ENCODE data around the gene GTF3C4. TPM values are rescaled to one million over a fixed set of nuclear protein-coding genes. Genes with fewer than 3 reads are reported as not detected.

GTF3C4 gene
- total and polyA plus RNA-seq, 11 donors = 1.4 to 11.7 (median 8.8) TPM

GRCh38 chr9:132733260-132733815, 63.1 kb downstream of the GTF3C4 start:
- 66 to 84% (median 71%) methylated on average over 20 to 22 of the region's 22 CpGs for WGBS, 4 donors
- no peaks in the 10 kb centered on the region for H3K36me3 ChIP-seq
- H3K4me3 ChIP-seq = no peak overlapping the region
- H3K9me3 ChIP-seq = no peaks in the 10 kb centered on the region
- TF ChIP-seq POLR2A (IDR thresholded peaks at IDR 0.05) (no peak), CTCF (IDR thresholded peaks at IDR 0.05) (no peak)
- ATAC-seq = no peak
- H3K27ac ChIP-seq = no peak overlapping the region
- peaks cover 0 to 5% (median 0%) of the 10 kb centered on the region in 9 donors for H3K27me3 ChIP-seq
- no peaks in the 10 kb centered on the region for H3K4me1 ChIP-seq
- intact Hi-C loops (cut with DNase I) = no loop called here
- no peak for DNase-seq

GRCh38 chr9:132739710-132740310, 69.5 kb downstream of the GTF3C4 start:
- H3K27ac ChIP-seq = no peak overlapping the region
- peaks cover 9 to 44% (median 18%) of the 10 kb centered on the region in 9 donors for H3K27me3 ChIP-seq
- no peak for ATAC-seq
- no peaks in the 10 kb centered on the region for H3K36me3 ChIP-seq
- H3K4me1 ChIP-seq = peaks cover 0 to 10% (median 0%) of the 10 kb centered on the region in 12 donors
- WGBS, 4 donors = 91 to 95% (median 93%) methylated on average over 9 of the region's 9 CpGs
- intact Hi-C loops (cut with DNase I) = no loop called here
- no peak overlapping the region for H3K4me3 ChIP-seq
- no peaks in the 10 kb centered on the region for H3K9me3 ChIP-seq
- TF ChIP-seq CTCF (IDR thresholded peaks at IDR 0.05) = no peak
- TF ChIP-seq POLR2A (IDR thresholded peaks at IDR 0.05) = no peak
- DNase-seq = no peak

GRCh38 chr9:132740526-132741309, 70.5 kb downstream of the GTF3C4 start:
- Histone ChIP-seq H3K9me3 (no peaks in the 10 kb centered on the region), H3K27me3 (peaks cover 9 to 46% (median 19%) of the 10 kb centered on the region in 9 donors), H3K4me3 (no peak overlapping the region), H3K4me1 (peaks cover 0 to 10% (median 0%) of the 10 kb centered on the region in 12 donors), H3K36me3 (no peaks in the 10 kb centered on the region), H3K27ac (no peak overlapping the region)
- no peak for DNase-seq
- WGBS, 4 donors = 81 to 92% (median 89%) methylated on average over 14 to 15 of the region's 15 CpGs
- no peak for ATAC-seq
- TF ChIP-seq CTCF (IDR thresholded peaks at IDR 0.05) (no peak), POLR2A (IDR thresholded peaks at IDR 0.05) (no peak)
- intact Hi-C loops (cut with DNase I) = no loop called here

- Histone ChIP-seq H3K27ac (no peak overlapping the region), H3K36me3 (no peaks in the 10 kb centered on the region), H3K27me3 (peaks cover 9 to 46% (median 19%) of the 10 kb centered on the region in 9 donors), H3K9me3 (no peaks in the 10 kb centered on the region), H3K4me3 (no peak overlapping the region), H3K4me1 (peaks cover 0 to 10% (median 0%) of the 10 kb centered on the region in 12 donors)
- no peak for DNase-seq
- 48 to 63% (median 53%) methylated on average over 12 to 17 of the region's 17 CpGs for WGBS, 4 donors
- intact Hi-C loops (cut with DNase I) = no loop called here
- ATAC-seq = no peak
- no peak for TF ChIP-seq POLR2A (IDR thresholded peaks at IDR 0.05)
- no peak for TF ChIP-seq CTCF (IDR thresholded peaks at IDR 0.05)
Observed at GRCh38 chr9:132742821-132743311, 72.6 kb downstream of the GTF3C4 start.

Data from heart left ventricle (tissue), 16 donors.